AG04450 (cell line): Measurements from ENCODE around the gene CKLF. TPM values are rescaled to one million over a fixed set of nuclear protein-coding genes. Genes with fewer than 3 reads are reported as not detected.

ENCODE experiments used
- CTCF ChIA-PET: fragments of 300-600, 350-600 bp; formaldehyde crosslinking; extraction: SDS; loops from one replicate; lab custom pipeline; 2022; ENCODE audit warnings: antibody characterized with exemption, inconsistent platforms; lab: Charles Lee
- POLR2A ChIA-PET: fragments of 350-600 bp; formaldehyde crosslinking; extraction: SDS; loops from one replicate; lab custom pipeline; 2021; ENCODE audit warnings: antibody characterized with exemption, inconsistent platforms; lab: Yijun Ruan, JAX
- DNase-seq: peaks from one replicate; pipeline ENCODE4 v3.0.0-alpha.2; 2011; ENCODE audit warnings: low read depth, low spot score
- H3K27ac ChIP-seq: one replicate; pipeline ENCODE4 v1.5.1; 2012; ENCODE audit warnings: low read depth, low read length, control low read depth
- H3K27me3 ChIP-seq: one replicate; pipeline ENCODE4 v1.6.0; 2012; ENCODE audit warnings: low read length; ENCODE audit not compliant: control insufficient read depth, insufficient read depth
- H3K4me3 ChIP-seq: 2 replicates; pipeline ENCODE4 v1.5.1; 2011; ENCODE audit warnings: mild to moderate bottlenecking, low read depth, low read length, control low read depth
- H3K9me3 ChIP-seq: 2 replicates; pipeline ENCODE4 v1.5.1; 2012; ENCODE audit warnings: low read length; ENCODE audit not compliant: control insufficient read depth, insufficient read depth
- polyA plus RNA-seq: library from polyadenylated mRNA; depleted of rRNA; stranded (reverse); fragments of >200 nt; gene quantifications from 2 replicates; pipeline ENCODE4 v1.2.3, GENCODE V29; 2011
- TF ChIP-seq, protein P1 (sequence below): IDR thresholded peaks from 2 replicates; pipeline ENCODE4 v1.5.1; 2011; ENCODE audit warnings: low read depth, low read length, control low read depth, inconsistent platforms

CKLF gene
- polyA plus RNA-seq, 1 experiment: 56.2 TPM

DNA sequence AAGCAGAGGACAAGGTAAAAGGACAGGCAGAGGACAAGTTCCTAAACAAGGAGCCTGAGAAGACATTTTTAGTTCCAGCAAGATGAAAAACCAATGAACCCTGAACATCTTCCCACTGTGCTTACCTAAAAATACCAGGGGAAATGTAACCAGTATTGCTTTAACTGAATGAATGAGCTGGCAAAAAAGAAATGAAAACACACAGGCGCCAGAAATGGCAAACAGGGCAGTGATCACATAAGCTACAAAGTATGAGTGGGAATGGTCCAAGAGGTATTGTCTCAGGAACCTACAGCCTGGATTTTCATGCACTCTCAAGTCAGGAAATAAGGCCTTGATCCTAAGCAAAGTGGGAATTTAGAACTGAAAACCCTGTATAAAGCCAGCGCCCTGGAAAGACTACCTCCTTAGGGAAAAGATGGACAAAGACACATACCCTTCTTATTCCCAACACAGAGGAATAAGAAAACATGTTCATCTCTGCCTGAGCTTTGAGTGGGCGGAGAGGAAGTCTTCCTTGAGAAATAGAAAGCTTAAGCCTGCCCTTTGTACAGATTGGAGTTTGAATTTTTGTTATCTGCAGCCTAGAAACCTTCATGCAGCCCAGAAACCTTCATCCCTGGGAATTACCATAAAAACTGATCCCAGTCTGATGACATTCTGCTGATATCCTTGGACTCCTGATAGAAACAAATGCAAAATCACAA, 29.0 kb downstream of the CKLF start:
- peak overlapping the region; percentile 11 for H3K27ac ChIP-seq
- TF ChIP-seq, protein P1, sequence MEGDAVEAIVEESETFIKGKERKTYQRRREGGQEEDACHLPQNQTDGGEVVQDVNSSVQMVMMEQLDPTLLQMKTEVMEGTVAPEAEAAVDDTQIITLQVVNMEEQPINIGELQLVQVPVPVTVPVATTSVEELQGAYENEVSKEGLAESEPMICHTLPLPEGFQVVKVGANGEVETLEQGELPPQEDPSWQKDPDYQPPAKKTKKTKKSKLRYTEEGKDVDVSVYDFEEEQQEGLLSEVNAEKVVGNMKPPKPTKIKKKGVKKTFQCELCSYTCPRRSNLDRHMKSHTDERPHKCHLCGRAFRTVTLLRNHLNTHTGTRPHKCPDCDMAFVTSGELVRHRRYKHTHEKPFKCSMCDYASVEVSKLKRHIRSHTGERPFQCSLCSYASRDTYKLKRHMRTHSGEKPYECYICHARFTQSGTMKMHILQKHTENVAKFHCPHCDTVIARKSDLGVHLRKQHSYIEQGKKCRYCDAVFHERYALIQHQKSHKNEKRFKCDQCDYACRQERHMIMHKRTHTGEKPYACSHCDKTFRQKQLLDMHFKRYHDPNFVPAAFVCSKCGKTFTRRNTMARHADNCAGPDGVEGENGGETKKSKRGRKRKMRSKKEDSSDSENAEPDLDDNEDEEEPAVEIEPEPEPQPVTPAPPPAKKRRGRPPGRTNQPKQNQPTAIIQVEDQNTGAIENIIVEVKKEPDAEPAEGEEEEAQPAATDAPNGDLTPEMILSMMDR: no peak
- no peak overlapping the region for H3K4me3 ChIP-seq
- peaks cover 12% of the 10 kb centered on the region for H3K27me3 ChIP-seq
- no peaks in the 10 kb centered on the region for H3K9me3 ChIP-seq
- ChIA-PET POLR2A (no interaction called here), CTCF (interaction anchor here (0.6 to 1.4 kb wide), 6 partner anchors 11 to 249 kb away, joined by 3 to 8 read pairs (median 4); partner anchors contain the start of gene NAE1)
- DNase-seq: no peak

DNA sequence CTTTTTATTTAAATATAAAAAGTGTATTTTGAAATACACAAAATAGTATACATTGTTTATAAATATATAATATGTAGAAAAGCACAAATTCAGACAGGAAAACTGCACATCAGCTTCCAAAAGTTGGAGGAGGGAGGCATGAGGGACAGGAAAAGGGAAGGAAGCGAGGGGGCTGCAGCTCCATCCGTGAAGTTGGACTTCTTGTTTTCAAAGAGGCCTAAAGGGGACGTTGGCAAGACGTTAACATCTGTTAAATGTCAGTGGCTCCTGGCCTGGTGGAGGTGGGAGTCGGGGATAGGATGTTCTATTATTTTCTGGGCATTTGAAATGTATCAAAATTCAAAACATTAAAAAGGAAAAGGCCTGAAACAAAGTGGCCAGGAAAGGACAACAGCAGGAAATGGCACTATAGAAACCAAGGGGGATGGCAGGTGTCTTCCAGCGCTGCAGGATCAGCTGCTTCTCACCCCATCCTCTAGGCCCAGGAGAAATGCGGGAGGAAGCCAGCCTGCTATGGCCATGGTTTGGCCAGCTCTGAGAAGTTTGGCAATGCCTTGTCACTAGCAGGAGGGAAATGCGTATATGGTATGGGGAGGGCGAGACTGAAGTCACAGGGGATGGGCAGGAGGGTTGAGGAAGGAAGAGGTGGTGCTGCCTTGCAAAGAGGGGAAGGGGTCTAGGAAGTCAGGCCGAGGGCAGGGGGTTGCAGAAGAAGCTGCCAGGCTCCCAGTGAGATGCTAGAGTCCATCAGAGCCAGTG, 33.3 kb downstream of the CKLF start:
- H3K27me3 ChIP-seq: peaks cover 2% of the 10 kb centered on the region
- DNase-seq: no peak
- ChIA-PET CTCF (no interaction called here), POLR2A (no interaction called here)
- no peak overlapping the region for H3K4me3 ChIP-seq
- no peaks in the 10 kb centered on the region for H3K9me3 ChIP-seq
- H3K27ac ChIP-seq: no peak overlapping the region
- TF ChIP-seq, protein P1: no peak

DNA sequence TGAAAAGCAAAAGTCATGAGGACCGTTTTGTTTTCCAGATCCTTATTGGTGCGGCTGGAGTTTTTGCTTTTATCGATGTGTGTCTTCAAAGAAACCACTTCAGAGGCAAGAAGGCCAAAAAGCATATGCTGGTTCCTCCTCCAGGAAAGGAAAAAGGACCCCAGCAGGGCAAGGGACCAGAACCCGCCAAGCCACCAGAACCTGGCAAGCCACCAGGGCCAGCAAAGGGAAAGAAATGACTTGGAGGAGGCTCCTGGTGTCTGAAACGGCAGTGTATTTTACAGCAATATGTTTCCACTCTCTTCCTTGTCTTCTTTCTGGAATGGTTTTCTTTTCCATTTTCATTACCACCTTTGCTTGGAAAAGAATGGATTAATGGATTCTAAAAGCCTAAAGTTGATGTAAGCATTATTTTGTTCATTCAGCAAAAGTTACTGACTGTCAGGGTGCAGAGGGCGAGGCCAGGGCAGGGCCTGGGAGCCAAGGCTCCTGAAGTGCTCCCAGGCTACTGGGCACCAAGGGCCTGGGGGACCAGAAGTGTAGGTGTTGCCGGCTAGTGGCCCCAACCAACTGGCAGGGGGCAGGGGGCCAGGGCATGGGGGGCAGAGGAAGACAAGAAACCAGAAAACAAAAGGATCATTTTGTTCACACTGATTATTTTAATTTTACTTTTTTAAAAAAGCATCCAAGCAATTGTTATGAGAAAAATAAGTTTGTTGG, 35.7 kb downstream of the CKLF start:
- ChIA-PET POLR2A (no interaction called here), CTCF (no interaction called here)
- H3K27me3 ChIP-seq: peaks cover 3% of the 10 kb centered on the region
- TF ChIP-seq, protein P1: no peak
- no peak overlapping the region for H3K4me3 ChIP-seq
- H3K9me3 ChIP-seq: no peaks in the 10 kb centered on the region
- no peak overlapping the region for H3K27ac ChIP-seq
- no peak for DNase-seq

DNA sequence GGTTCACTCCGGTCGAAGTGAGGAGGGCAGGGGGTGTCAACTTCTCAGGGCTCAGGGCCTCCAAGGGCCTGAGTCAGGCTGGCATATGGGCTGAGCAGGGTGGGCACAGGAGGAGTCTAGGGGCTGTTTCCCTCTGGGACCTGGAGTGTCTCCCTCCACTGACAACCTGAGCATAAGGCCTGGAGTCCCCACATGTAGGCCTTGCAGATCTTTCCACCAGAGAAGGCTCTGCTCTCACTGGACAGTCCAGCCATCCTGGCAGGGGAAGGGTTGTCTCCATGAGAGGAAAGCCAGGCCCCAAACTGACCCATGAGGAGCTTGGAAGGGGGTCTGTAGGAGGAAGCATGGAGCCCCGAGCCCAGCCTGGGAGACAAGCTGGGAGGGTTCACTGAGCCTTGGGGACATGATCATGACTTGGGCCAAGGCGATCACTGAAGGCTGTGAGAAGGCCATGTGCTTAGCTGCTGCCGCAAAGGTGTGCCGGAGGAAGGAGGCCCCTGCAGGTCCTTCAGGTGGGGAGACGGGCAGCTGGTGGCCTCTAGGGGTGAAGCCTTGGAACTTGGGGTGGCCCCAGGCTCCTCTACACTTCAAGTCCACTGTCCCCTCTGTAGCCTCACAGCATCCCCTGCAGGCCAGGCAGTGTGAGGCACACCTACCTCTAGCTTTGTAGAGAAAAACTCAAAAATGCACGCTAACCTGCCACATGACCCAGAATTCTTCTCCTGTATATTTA, 36.8 kb downstream of the CKLF start:
- Histone ChIP-seq H3K4me3 (no peak overlapping the region), H3K27ac (no peak overlapping the region), H3K27me3 (peaks cover 6% of the 10 kb centered on the region), H3K9me3 (no peaks in the 10 kb centered on the region)
- DNase-seq: no peak
- POLR2A ChIA-PET: interaction anchor here (0.7 kb wide), 1 partner anchor 35 kb away, joined by 5 read pairs; no protein-coding TSS in a partner anchor
- TF ChIP-seq, protein P1: peak; percentile 54
- CTCF ChIA-PET: no interaction called here
